Activated CD8-positive, alpha-beta memory T cell treated with anti-CD3 and anti-CD28 coated beads, Interleukin-2, amount 10 ng/mL, durations not matched to agents 7 days and 5 days (primary cell): Measurements from ENCODE around the gene KAT6B. TPM values are rescaled to one million over a fixed set of nuclear protein-coding genes. Genes with fewer than 3 reads are reported as not detected.

Experiments
- ATAC-seq: fragments of 150-1000 bp; cut with Tn5 transposase; one replicate; pipeline ENCODE4 v1.10.0; 2021; ENCODE audit warnings: moderate library complexity
- CTCF ChIA-PET: fragments of 350-600 bp; sonication (Branson Sonifier 250); formaldehyde crosslinking; loops from one replicate; lab custom pipeline; 2021; ENCODE audit warnings: antibody characterized with exemption; lab: Charles Lee
- DNase-seq: peaks from one replicate; pipeline ENCODE4 v3.0.0-alpha.2; 2020
- H3K27ac Mint-ChIP-seq: one replicate; pipeline ENCODE4 v1.8.0; 2021; ENCODE audit warnings: mild to moderate bottlenecking, mixed read lengths
- H3K27me3 Mint-ChIP-seq: one replicate; pipeline ENCODE4 v1.8.0; 2021; ENCODE audit warnings: mixed read lengths
- H3K36me3 Mint-ChIP-seq: one replicate; pipeline ENCODE4 v1.8.0; 2021; ENCODE audit warnings: mild to moderate bottlenecking, mixed read lengths
- H3K4me1 Mint-ChIP-seq: one replicate; pipeline ENCODE4 v1.8.0; 2021; ENCODE audit warnings: mixed read lengths
- H3K4me3 Mint-ChIP-seq: one replicate; pipeline ENCODE4 v1.8.0; 2021; ENCODE audit warnings: mild to moderate bottlenecking, moderate library complexity, mixed read lengths
- H3K9me3 Mint-ChIP-seq: one replicate; pipeline ENCODE4 v1.8.0; 2022; ENCODE audit warnings: low read depth, mixed read lengths
- total RNA-seq, 2 experiments: library from RNA; stranded (reverse); gene quantifications; one replicate each; pipeline ENCODE4 v1.2.3, GENCODE V29; 2021

KAT6B gene
- total RNA-seq, 2 experiments from 2014 or later, result 32.5 to 33.9 TPM

- H3K4me1 Mint-ChIP-seq, result peaks cover 11% of the 10 kb centered on the region
- no peak overlapping the region for H3K27ac Mint-ChIP-seq
- no peaks in the 10 kb centered on the region for H3K27me3 Mint-ChIP-seq
- ATAC-seq, result no peak
- CTCF ChIA-PET, result interaction anchor here (1.1 kb wide), 1 partner anchor 12 kb away, joined by 3 read pairs; no protein-coding TSS in a partner anchor
- H3K9me3 Mint-ChIP-seq, result no peaks in the 10 kb centered on the region
- no peak for DNase-seq
- H3K36me3 Mint-ChIP-seq, result peaks cover 9% of the 10 kb centered on the region
- H3K4me3 Mint-ChIP-seq, result no peak overlapping the region
Observed at GRCh38 chr10:74947781-74948401, 121.5 kb downstream of the KAT6B start.

GRCh38 chr10:74949034-74949832 lies 122.8 kb downstream of the KAT6B start:
- peaks cover 8% of the 10 kb centered on the region for H3K36me3 Mint-ChIP-seq
- CTCF ChIA-PET, result interaction anchor here (1.0 kb wide), 1 partner anchor 16 kb away, joined by 3 read pairs; no protein-coding TSS in a partner anchor
- no peak overlapping the region for H3K27ac Mint-ChIP-seq
- no peak overlapping the region for H3K4me3 Mint-ChIP-seq
- no peak for ATAC-seq
- H3K27me3 Mint-ChIP-seq, result no peaks in the 10 kb centered on the region
- H3K9me3 Mint-ChIP-seq, result no peaks in the 10 kb centered on the region
- H3K4me1 Mint-ChIP-seq, result peaks cover 11% of the 10 kb centered on the region
- DNase-seq, result no peak

GRCh38 chr10:74949843-74950765 lies 123.7 kb downstream of the KAT6B start:
- Mint-ChIP-seq H3K4me1 (peaks cover 11% of the 10 kb centered on the region), H3K27ac (no peak overlapping the region), H3K4me3 (no peak overlapping the region), H3K36me3 (peaks cover 7% of the 10 kb centered on the region), H3K27me3 (no peaks in the 10 kb centered on the region), H3K9me3 (no peaks in the 10 kb centered on the region)
- DNase-seq, result no peak
- no peak for ATAC-seq
- CTCF ChIA-PET, result interaction anchor here (1.0 kb wide), 1 partner anchor 17 kb away, joined by 3 read pairs; no protein-coding TSS in a partner anchor

DNA sequence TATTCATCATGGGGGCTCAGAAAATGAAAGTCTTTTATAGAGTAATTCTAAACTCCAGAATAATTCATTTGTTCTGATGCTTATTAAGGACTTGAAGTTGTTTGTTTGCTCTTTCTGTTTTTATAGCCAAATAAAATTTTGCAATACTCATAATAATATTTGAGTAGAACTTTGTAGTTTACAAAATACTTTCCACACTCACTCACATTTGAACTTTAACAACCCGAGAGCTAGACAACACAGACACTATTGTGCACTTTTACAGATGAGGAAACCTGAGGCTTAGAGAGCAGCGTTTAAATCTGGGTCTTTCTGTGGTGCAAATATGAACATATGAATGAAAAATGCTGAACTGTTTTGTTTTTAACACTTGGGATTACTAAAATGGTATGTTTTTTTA lies 126.8 kb downstream of the KAT6B start:
- no peaks in the 10 kb centered on the region for H3K27me3 Mint-ChIP-seq
- peaks cover 11% of the 10 kb centered on the region for H3K4me1 Mint-ChIP-seq
- no peak overlapping the region for H3K27ac Mint-ChIP-seq
- ATAC-seq, result no peak
- H3K4me3 Mint-ChIP-seq, result no peak overlapping the region
- no peaks in the 10 kb centered on the region for H3K9me3 Mint-ChIP-seq
- peaks cover 7% of the 10 kb centered on the region for H3K36me3 Mint-ChIP-seq
- DNase-seq, result no peak
- CTCF ChIA-PET, result no interaction called here

- CTCF ChIA-PET, result interaction anchor here (0.7 kb wide), 1 partner anchor 28 kb away, joined by 3 read pairs; no protein-coding TSS in a partner anchor
- H3K27me3 Mint-ChIP-seq, result no peaks in the 10 kb centered on the region
- no peak for ATAC-seq
Observed at GRCh38 chr10:74955796-74956195, 129.4 kb downstream of the KAT6B start.

DNA sequence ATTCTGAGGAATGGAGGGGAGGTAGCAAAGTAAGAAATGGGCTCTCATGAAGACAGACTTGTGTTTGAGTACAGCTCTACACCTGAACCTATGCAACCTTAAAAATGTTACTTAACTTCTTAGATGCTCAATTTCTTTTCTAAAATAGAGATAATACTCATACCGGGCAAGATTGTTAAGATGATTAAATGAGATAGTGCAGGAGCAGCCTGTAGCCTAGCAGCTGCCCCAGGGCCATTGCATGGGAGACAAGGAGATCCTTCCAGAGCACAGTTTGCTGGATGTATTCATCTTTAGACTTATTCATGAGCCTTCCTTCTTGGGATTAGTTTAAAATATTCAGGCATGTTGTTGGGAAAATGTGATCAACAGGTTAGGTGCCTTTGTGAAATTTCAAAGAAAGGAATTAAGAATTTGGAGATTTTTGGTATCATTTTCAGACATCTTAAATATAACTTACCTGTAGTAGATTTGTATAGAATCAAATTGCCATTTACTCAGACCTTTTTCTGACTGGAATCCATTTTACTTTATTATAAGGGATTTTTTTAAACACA lies 130.2 kb downstream of the KAT6B start:
- Mint-ChIP-seq H3K27ac (no peak overlapping the region), H3K4me3 (no peak overlapping the region), H3K4me1 (no peaks in the 10 kb centered on the region), H3K9me3 (no peaks in the 10 kb centered on the region), H3K27me3 (no peaks in the 10 kb centered on the region), H3K36me3 (peaks cover 3% of the 10 kb centered on the region)
- DNase-seq, result no peak
- no peak for ATAC-seq
- CTCF ChIA-PET, result no interaction called here

More at GRCh38 chr10:74955796-74956195, 129.4 kb downstream of the KAT6B start:
- Mint-ChIP-seq H3K27ac (no peak overlapping the region), H3K4me3 (no peak overlapping the region), H3K36me3 (peaks cover 5% of the 10 kb centered on the region), H3K9me3 (no peaks in the 10 kb centered on the region), H3K4me1 (no peaks in the 10 kb centered on the region)
- no peak for DNase-seq

- no peaks in the 10 kb centered on the region for H3K27me3 Mint-ChIP-seq
- no peak for DNase-seq
- CTCF ChIA-PET, result interaction anchor here (1.0 kb wide), 1 partner anchor 20 kb away, joined by 3 read pairs; no protein-coding TSS in a partner anchor
- H3K4me3 Mint-ChIP-seq, result no peak overlapping the region
- H3K4me1 Mint-ChIP-seq, result no peaks in the 10 kb centered on the region
- no peak overlapping the region for H3K27ac Mint-ChIP-seq
- no peaks in the 10 kb centered on the region for H3K9me3 Mint-ChIP-seq
- no peak for ATAC-seq
- peaks cover 1% of the 10 kb centered on the region for H3K36me3 Mint-ChIP-seq
Observed at GRCh38 chr10:74957285-74957961, 131.0 kb downstream of the KAT6B start.

- ATAC-seq (no peak), DNase-seq (no peak)
- H3K27ac Mint-ChIP-seq, result no peak overlapping the region
- CTCF ChIA-PET, result no interaction called here
- no peaks in the 10 kb centered on the region for H3K36me3 Mint-ChIP-seq
- H3K4me1 Mint-ChIP-seq, result peaks cover 2% of the 10 kb centered on the region
- no peaks in the 10 kb centered on the region for H3K27me3 Mint-ChIP-seq
- H3K9me3 Mint-ChIP-seq, result no peaks in the 10 kb centered on the region
- H3K4me3 Mint-ChIP-seq, result no peak overlapping the region
Observed at GRCh38 chr10:74958316-74958715, 131.9 kb downstream of the KAT6B start.

DNA sequence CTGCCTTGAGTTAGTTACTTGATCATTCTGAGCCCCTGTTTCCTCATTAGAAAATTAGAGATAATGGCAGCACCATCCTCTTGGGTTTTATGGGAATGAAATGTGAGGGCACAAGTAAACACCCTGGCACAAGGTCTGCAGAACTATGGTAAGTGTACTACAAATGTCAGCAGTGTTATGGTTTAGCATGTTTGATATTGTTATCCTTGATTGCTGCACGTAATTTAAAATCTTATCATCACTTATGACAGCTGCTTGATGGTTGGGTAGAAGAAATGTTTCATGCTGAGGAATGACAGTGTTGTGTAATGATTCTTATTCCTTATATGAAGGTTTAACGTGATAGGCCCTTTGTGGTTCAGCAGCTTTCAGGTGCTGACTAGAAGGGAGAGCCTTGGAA lies 134.3 kb downstream of the KAT6B start:
- Mint-ChIP-seq H3K9me3 (no peaks in the 10 kb centered on the region), H3K36me3 (peaks cover 8% of the 10 kb centered on the region), H3K27me3 (no peaks in the 10 kb centered on the region), H3K27ac (no peak overlapping the region), H3K4me1 (peaks cover 17% of the 10 kb centered on the region), H3K4me3 (no peak overlapping the region)
- DNase-seq (no peak), ATAC-seq (no peak)
- CTCF ChIA-PET, result interaction anchor here (1.6 kb wide), 1 partner anchor 13 kb away, joined by 3 read pairs; no protein-coding TSS in a partner anchor

GRCh38 chr10:74962517-74962916 lies 136.1 kb downstream of the KAT6B start:
- peaks cover 13% of the 10 kb centered on the region for H3K36me3 Mint-ChIP-seq
- ATAC-seq (no peak), DNase-seq (no peak)
- H3K27ac Mint-ChIP-seq, result no peak overlapping the region
- peaks cover 19% of the 10 kb centered on the region for H3K4me1 Mint-ChIP-seq
- no peak overlapping the region for H3K4me3 Mint-ChIP-seq
- H3K27me3 Mint-ChIP-seq, result no peaks in the 10 kb centered on the region
- CTCF ChIA-PET, result no interaction called here
- no peaks in the 10 kb centered on the region for H3K9me3 Mint-ChIP-seq

DNA sequence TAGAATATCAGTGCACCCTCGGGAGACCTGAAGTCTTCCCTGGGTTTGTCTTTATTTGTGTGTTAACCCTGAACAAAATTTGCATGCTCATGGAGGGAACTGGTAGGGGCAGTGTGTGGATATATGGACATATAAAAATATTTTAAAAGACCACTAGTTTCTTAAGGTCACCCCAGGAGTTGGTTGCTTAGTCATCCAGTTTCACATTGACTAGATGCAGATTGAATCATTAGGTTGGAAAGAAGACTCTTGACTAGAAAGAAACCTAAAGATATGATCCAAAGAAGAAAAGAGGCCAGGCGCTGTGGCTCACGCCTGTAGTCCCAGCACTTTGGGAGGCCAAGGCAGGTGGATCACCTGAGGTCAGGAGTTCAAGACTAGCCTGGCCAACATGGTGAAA lies 137.1 kb downstream of the KAT6B start:
- H3K27me3 Mint-ChIP-seq, result no peaks in the 10 kb centered on the region
- ATAC-seq, result peak; percentile 51
- H3K4me1 Mint-ChIP-seq, result peaks cover 24% of the 10 kb centered on the region
- no peak for DNase-seq
- peaks cover 13% of the 10 kb centered on the region for H3K36me3 Mint-ChIP-seq
- no peak overlapping the region for H3K4me3 Mint-ChIP-seq
- CTCF ChIA-PET, result interaction anchor here (0.8 kb wide), 1 partner anchor 57 kb away, joined by 3 read pairs; no protein-coding TSS in a partner anchor
- H3K9me3 Mint-ChIP-seq, result no peaks in the 10 kb centered on the region
- no peak overlapping the region for H3K27ac Mint-ChIP-seq

GRCh38 chr10:74967911-74968666 lies 141.7 kb downstream of the KAT6B start:
- DNase-seq (no peak), ATAC-seq (no peak)
- peaks cover 26% of the 10 kb centered on the region for H3K4me1 Mint-ChIP-seq
- H3K4me3 Mint-ChIP-seq, result no peak overlapping the region
- peak overlapping the region; percentile 52 for H3K27ac Mint-ChIP-seq
- H3K27me3 Mint-ChIP-seq, result no peaks in the 10 kb centered on the region
- H3K36me3 Mint-ChIP-seq, result peaks cover 15% of the 10 kb centered on the region
- no peaks in the 10 kb centered on the region for H3K9me3 Mint-ChIP-seq
- CTCF ChIA-PET, result interaction anchor here (0.8 to 1.4 kb wide), 4 partner anchors 8 to 19 kb away, joined by 3 to 4 read pairs (median 3); no protein-coding TSS in a partner anchor
